ENCODE data around the gene FAM117B. TPM values are rescaled to one million over a fixed set of nuclear protein-coding genes. Genes with fewer than 3 reads are reported as not detected.

Gene FAM117B
- total RNA-seq, 6 donors from 2014 or later, result 4.6 to 24.1 (median 12.2) TPM

DNA sequence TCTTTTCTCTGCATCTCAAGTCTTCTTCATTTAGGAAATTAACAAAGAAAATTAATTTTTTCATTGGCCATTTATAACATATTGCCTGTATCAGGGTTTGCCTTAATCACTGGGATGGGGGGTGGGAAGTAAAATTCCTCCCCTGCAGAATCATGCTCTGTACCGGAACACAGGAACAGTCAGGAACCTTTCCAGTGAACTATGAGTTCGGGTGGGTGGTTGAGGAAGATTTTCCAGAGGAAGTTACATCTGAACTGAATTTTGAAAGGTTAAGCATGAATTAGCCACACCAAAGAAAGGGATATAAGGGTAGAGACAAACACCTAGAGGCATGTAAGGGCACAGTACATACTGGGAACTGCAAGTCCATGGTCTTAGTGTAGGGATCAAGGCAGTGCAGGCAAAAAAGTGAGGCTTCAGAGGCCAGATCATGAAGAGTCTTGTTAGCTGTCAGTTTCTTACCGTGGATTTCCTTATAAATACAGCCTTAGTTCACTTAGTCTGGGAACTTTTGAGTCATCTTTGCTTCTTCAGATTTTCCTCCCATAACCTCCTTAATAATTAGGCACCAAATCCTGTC is 55.6 kb downstream of the FAM117B start:
- 75 to 79% methylated on average over 3 of the region's 3 CpGs for WGBS, 2 donors
- H3K36me3 ChIP-seq, result no peaks in the 10 kb centered on the region
- ATAC-seq (ENCODE audit: low FRiP score in 2 of 2) (no peak), DNase-seq (no peak)
- H3K4me3 ChIP-seq, result no peak overlapping the region
- no peak for TF ChIP-seq POLR2AphosphoS5 (IDR thresholded peaks at IDR 0.05)
- TF ChIP-seq, protein P1, sequence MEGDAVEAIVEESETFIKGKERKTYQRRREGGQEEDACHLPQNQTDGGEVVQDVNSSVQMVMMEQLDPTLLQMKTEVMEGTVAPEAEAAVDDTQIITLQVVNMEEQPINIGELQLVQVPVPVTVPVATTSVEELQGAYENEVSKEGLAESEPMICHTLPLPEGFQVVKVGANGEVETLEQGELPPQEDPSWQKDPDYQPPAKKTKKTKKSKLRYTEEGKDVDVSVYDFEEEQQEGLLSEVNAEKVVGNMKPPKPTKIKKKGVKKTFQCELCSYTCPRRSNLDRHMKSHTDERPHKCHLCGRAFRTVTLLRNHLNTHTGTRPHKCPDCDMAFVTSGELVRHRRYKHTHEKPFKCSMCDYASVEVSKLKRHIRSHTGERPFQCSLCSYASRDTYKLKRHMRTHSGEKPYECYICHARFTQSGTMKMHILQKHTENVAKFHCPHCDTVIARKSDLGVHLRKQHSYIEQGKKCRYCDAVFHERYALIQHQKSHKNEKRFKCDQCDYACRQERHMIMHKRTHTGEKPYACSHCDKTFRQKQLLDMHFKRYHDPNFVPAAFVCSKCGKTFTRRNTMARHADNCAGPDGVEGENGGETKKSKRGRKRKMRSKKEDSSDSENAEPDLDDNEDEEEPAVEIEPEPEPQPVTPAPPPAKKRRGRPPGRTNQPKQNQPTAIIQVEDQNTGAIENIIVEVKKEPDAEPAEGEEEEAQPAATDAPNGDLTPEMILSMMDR (IDR thresholded peaks at IDR 0.05), result no peak
- TF ChIP-seq POLR2A (IDR thresholded peaks at IDR 0.05), result no peak
- TF ChIP-seq EP300 (IDR thresholded peaks at IDR 0.05), result no peak
- no peaks in the 10 kb centered on the region for H3K4me1 ChIP-seq
- no peaks in the 10 kb centered on the region for H3K27me3 ChIP-seq
- H3K27ac ChIP-seq, result no peak overlapping the region
- no peaks in the 10 kb centered on the region for H3K9me3 ChIP-seq

DNA sequence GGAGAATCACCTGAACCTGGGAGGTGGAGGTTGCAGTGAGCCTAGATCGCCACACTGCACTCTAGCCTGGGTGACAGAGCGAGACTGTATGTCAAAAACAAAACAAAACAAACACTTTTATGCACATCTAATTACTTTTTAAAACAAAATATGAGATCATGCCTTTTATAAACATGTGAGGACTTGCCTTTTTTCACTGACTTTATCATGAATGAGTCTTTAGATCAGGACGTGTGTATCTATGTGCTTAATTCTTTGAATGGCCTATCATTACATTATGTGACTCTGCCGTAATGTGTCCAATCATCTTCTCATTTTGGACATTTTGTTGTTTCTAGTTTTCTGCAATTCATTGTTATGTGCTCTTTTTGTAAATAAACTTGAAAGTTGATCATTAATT is 58.7 kb downstream of the FAM117B start:
- no peak for ATAC-seq (ENCODE audit: low FRiP score in 2 of 2)
- Histone ChIP-seq H3K27ac (no peak overlapping the region), H3K4me3 (no peak overlapping the region), H3K4me1 (no peaks in the 10 kb centered on the region), H3K27me3 (no peaks in the 10 kb centered on the region), H3K9me3 (no peaks in the 10 kb centered on the region), H3K36me3 (peaks cover 0 to 12% (median 0%) of the 10 kb centered on the region in 4 donors)
- WGBS, 2 donors, result 94 to 99% methylated on average over 4 of the region's 4 CpGs
- no peak for TF ChIP-seq EP300 (IDR thresholded peaks at IDR 0.05)
- TF ChIP-seq, protein P1 (IDR thresholded peaks at IDR 0.05), result no peak
- TF ChIP-seq POLR2A (IDR thresholded peaks at IDR 0.05), result no peak
- TF ChIP-seq POLR2AphosphoS5 (IDR thresholded peaks at IDR 0.05), result no peak
- DNase-seq, result no peak

DNA sequence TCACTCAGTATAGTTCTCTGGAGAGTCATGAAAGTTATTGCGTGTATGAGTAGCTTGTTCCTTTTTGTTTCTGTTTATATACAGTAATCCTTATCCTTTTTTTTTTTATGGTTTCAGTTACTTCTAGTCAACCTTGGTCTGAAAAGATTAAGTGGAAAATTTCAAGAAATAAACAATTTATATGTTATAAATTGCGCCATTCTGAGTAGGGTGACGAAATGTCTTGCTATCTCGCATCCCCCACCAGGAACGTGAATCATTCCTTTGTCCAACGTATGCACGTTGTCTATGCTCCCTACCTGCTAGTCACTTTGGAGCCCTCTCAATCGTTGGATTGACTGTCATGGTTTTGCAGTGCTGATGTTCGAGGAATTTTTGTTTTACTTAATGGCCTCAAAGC is 60.4 kb downstream of the FAM117B start:
- no peak for ATAC-seq (ENCODE audit: low FRiP score in 2 of 2)
- H3K4me3 ChIP-seq, result no peak overlapping the region
- H3K36me3 ChIP-seq, result peaks cover 0 to 12% (median 0%) of the 10 kb centered on the region in 4 donors
- H3K27ac ChIP-seq, result no peak overlapping the region
- TF ChIP-seq EP300 (IDR thresholded peaks at IDR 0.05) (no peak), POLR2AphosphoS5 (IDR thresholded peaks at IDR 0.05) (no peak), POLR2A (IDR thresholded peaks at IDR 0.05) (no peak)
- TF ChIP-seq, protein P1 (IDR thresholded peaks at IDR 0.05), result no peak
- no peak for DNase-seq
- H3K9me3 ChIP-seq, result no peaks in the 10 kb centered on the region
- WGBS, 2 donors, result 85 to 89% methylated on average over 9 of the region's 9 CpGs
- H3K27me3 ChIP-seq, result no peaks in the 10 kb centered on the region
- no peaks in the 10 kb centered on the region for H3K4me1 ChIP-seq

DNA sequence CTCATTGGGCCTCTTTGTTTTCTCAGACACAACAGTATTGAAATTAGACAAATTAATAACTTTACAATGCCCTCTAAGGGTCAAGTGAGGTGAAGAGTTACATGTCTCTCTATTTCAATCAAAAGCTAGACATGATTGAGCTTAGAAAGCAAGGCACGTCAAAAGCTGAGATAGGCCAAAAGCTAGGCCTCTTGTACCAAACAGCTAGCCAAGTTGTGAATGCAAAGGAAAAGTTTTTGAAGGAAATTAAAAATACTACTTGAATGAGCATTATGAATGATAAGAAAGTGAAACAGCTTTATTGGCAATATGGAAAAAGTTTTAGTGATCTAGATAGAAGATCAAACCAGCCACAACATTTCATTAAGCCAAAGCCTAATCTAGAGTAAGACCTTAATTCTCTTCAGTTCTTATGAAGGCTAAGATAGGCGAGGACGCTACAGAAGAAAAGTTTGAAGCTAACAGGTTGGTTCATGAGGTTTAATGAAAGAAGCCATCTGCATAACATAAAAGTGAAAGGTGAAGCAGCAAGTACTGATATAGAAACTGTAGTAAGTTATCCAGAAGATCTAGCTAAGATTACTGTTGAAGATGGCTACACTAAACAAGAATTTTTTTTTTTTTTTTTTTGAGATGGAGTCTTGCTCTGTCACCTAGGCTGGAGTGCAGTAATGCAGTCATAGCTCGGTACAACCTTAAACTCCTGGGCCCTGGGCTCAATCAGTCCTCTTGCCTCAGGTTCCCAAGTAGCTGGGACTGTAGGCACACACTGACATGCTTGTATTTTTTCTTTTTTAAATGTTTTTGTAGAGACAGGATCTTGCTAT is 65.5 kb downstream of the FAM117B start:
- peaks cover 0 to 12% (median 0%) of the 10 kb centered on the region in 4 donors for H3K36me3 ChIP-seq
- ATAC-seq (ENCODE audit: low FRiP score in 2 of 2) (no peak), DNase-seq (no peak)
- no peaks in the 10 kb centered on the region for H3K4me1 ChIP-seq
- H3K9me3 ChIP-seq, result no peaks in the 10 kb centered on the region
- H3K27me3 ChIP-seq, result no peaks in the 10 kb centered on the region
- H3K4me3 ChIP-seq, result no peak overlapping the region
- 91 to 93% methylated on average over 4 of the region's 4 CpGs for WGBS, 2 donors
- TF ChIP-seq EP300 (IDR thresholded peaks at IDR 0.05) (no peak), POLR2A (IDR thresholded peaks at IDR 0.05) (no peak), POLR2AphosphoS5 (IDR thresholded peaks at IDR 0.05) (no peak)
- TF ChIP-seq, protein P1 (IDR thresholded peaks at IDR 0.05), result no peak
- no peak overlapping the region for H3K27ac ChIP-seq

Data from upper lobe of left lung (tissue), 6 donors.